CD1c-positive myeloid dendritic cell (primary cell): Measurements from ENCODE around the gene ZCCHC14.
"Not testable (repeated sequence)": the region's sequence is repeated elsewhere in the genome, so short reads cannot be mapped to it uniquely, and the experiment has no call there.

ENCODE experiments used
- DNase-seq: peaks from one replicate; pipeline ENCODE4 v3.0.0-alpha.2; 2016; ENCODE audit errors: extremely low spot score

ZCCHC14 gene

GRCh38 chr16:87497023-87497766 is 4.4 kb upstream of the ZCCHC14 start:
- not testable (repeated sequence) for DNase-seq

- no peak for DNase-seq
Observed at GRCh38 chr16:87496447-87496801, 3.6 kb upstream of the ZCCHC14 start.

- DNase-seq: no peak
Observed at GRCh38 chr16:87495578-87496446, 3.0 kb upstream of the ZCCHC14 start.

- DNase-seq: no peak
Observed at GRCh38 chr16:87493608-87494280, 920 bp upstream of the ZCCHC14 start.

- DNase-seq: no peak
Observed at GRCh38 chr16:87492291-87492630, 563 bp downstream of the ZCCHC14 start.

- DNase-seq: peak; percentile 21
Observed at GRCh38 chr16:87491522-87492290, 1.1 kb downstream of the ZCCHC14 start.

GRCh38 chr16:87490799-87491521 is 1.9 kb downstream of the ZCCHC14 start:
- DNase-seq: not testable (repeated sequence)

GRCh38 chr16:87490096-87490798 is 2.6 kb downstream of the ZCCHC14 start:
- no peak for DNase-seq

- DNase-seq: no peak
Observed at GRCh38 chr16:87489434-87490045, 3.3 kb downstream of the ZCCHC14 start.

- not testable (repeated sequence) for DNase-seq
Observed at GRCh38 chr16:87488960-87489359, 3.9 kb downstream of the ZCCHC14 start.

- DNase-seq: peak; percentile 74
Observed at GRCh38 chr16:87487361-87487924, 5.4 kb downstream of the ZCCHC14 start.

- no peak for DNase-seq
Observed at GRCh38 chr16:87486713-87487247, 6.0 kb downstream of the ZCCHC14 start.

GRCh38 chr16:87486282-87486681 is 6.5 kb downstream of the ZCCHC14 start:
- DNase-seq: no peak

GRCh38 chr16:87485792-87486191 is 7.0 kb downstream of the ZCCHC14 start:
- DNase-seq: not testable (repeated sequence)

GRCh38 chr16:87484487-87485331 is 8.1 kb downstream of the ZCCHC14 start:
- no peak for DNase-seq

GRCh38 chr16:87483481-87483880 is 9.3 kb downstream of the ZCCHC14 start:
- DNase-seq: no peak

- DNase-seq: not testable (repeated sequence)
Observed at GRCh38 chr16:87482670-87483069, 10.2 kb downstream of the ZCCHC14 start.

- no peak for DNase-seq
Observed at GRCh38 chr16:87482266-87482665, 10.6 kb downstream of the ZCCHC14 start.
